Right lobe of liver (tissue), 6 donors: ENCODE measurements around the gene ALDH3B1. TPM values are rescaled to one million over a fixed set of nuclear protein-coding genes. Genes with fewer than 3 reads are reported as not detected.

Source experiments
- ATAC-seq, 4 donors: fragments of 200-7000 bp; cut with Tn5 transposase; one replicate each; pipeline ENCODE4 v1.9.1; 2020; ENCODE audit warnings: mild to moderate bottlenecking in 4 of 4, moderate library complexity in 4 of 4
- DNase-seq, 3 donors: peaks; one replicate each; pipeline ENCODE4 v3.0.0-alpha.2; 2020
- H3K27ac ChIP-seq, 3 donors: fragments of 200-600 bp; one replicate each; pipeline ENCODE4 v1.8.0; 2022
- H3K27me3 ChIP-seq, 2 donors: fragments of 200-600 bp; one replicate each; pipeline ENCODE4 v1.8.0; 2022
- H3K36me3 ChIP-seq, 4 donors: fragments of 200-600 bp; sonication (generic) in 1 of 4; one replicate each; pipeline versions ENCODE4 v1.5.1 to v1.8.0; 2017 to 2022; ENCODE audit warnings: control low read depth in 1 of 4
- H3K4me1 ChIP-seq, 4 donors: fragments of 200-600 bp; sonication (generic) in 1 of 4; one replicate each; pipeline versions ENCODE4 v1.5.1 to v1.8.0; 2017 to 2022; ENCODE audit warnings: control low read depth in 1 of 4
- H3K4me3 ChIP-seq, 3 donors: fragments of 200-600 bp; one replicate each; pipeline ENCODE4 v1.8.0; 2022
- H3K9me3 ChIP-seq, 4 donors: fragments of 200-600 bp; sonication (generic) in 1 of 4; one replicate each; pipeline versions ENCODE4 v1.5.1 to v1.8.0; 2017 to 2022; ENCODE audit warnings: control low read depth in 1 of 4
- POLR2A ChIP-seq: fragments of 450-650 bp; IDR thresholded peaks from one replicate; pipeline ENCODE4 v1.6.1; 2017; ENCODE audit warnings: antibody characterized with exemption, mild to moderate bottlenecking
- WGBS: methylation state at CpG from one replicate; pipeline ENCODE4 v1.1.6; 2018; ENCODE audit warnings: low coverage, low lambda C conversion rate; ENCODE audit not compliant: insufficient coverage; ENCODE audit errors: missing lambda C conversion rate; 5-methylcytosine and 5-hydroxymethylcytosine counted together
- intact Hi-C, 2 donors: fragments of 100-400 bp; cut with DNase I; formaldehyde crosslinking; loops; one replicate each; pipeline versions ENCODE4 v1.11.2 to v1.14.1; 2022
- total RNA-seq, 6 experiments: library from RNA; depleted of rRNA in 2 of 6; stranded (reverse); fragments of >200 nt in 2 of 6; fragmentation: NEBNext Ultra II Directional in 3 of 6; extraction: Animal tissue kit (Norgen Biotek cat#: 25700) in 3 of 6; gene quantifications; one replicate each; pipeline versions ENCODE4 v1.1.0 to v1.2.4, GENCODE V29; 2016 to 2023
- TF ChIP-seq, protein P1 (sequence below), 4 donors: fragments of 200-600 bp in 3 of 4; fragments of 450-650 bp in 1 of 4; IDR thresholded peaks; one replicate each; pipeline versions ENCODE4 v1.5.1 to v1.8.0; 2016 to 2022; ENCODE audit warnings: antibody characterized with exemption in 4 of 4, mild to moderate bottlenecking in 2 of 4
- donor health status: DM: no; HTN: yes; CAD: no.
- donor health status: DM: no; HTN: no; CAD: no.
- donor health status: DM: no; HTN: no; CAD: no.
- donor health status: DM: no; HTN: yes; CAD: no.
- donor health status: DM: no; HTN: yes; CAD: no.

ALDH3B1 gene
- total RNA-seq, 6 experiments from 2014 or later: 2.3 to 7.4 (median 4.4) TPM

- no peak overlapping the region for H3K4me3 ChIP-seq
- TF ChIP-seq POLR2A: no peak
- TF ChIP-seq, protein P1, sequence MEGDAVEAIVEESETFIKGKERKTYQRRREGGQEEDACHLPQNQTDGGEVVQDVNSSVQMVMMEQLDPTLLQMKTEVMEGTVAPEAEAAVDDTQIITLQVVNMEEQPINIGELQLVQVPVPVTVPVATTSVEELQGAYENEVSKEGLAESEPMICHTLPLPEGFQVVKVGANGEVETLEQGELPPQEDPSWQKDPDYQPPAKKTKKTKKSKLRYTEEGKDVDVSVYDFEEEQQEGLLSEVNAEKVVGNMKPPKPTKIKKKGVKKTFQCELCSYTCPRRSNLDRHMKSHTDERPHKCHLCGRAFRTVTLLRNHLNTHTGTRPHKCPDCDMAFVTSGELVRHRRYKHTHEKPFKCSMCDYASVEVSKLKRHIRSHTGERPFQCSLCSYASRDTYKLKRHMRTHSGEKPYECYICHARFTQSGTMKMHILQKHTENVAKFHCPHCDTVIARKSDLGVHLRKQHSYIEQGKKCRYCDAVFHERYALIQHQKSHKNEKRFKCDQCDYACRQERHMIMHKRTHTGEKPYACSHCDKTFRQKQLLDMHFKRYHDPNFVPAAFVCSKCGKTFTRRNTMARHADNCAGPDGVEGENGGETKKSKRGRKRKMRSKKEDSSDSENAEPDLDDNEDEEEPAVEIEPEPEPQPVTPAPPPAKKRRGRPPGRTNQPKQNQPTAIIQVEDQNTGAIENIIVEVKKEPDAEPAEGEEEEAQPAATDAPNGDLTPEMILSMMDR (IDR thresholded peaks at IDR 0.05): no peak
- no peaks in the 10 kb centered on the region for H3K36me3 ChIP-seq
- H3K9me3 ChIP-seq: no peaks in the 10 kb centered on the region
- intact Hi-C loops: no loop called here
- no peak for DNase-seq
- H3K27ac ChIP-seq: no peak overlapping the region
- ATAC-seq: no peak
- H3K4me1 ChIP-seq: peaks cover 0 to 7% (median 0%) of the 10 kb centered on the region in 4 donors
- WGBS: 79% methylated on average over 17 of the region's 27 CpGs
- H3K27me3 ChIP-seq: no peaks in the 10 kb centered on the region
Measured at GRCh38 chr11:68017980-68018729, 8.0 kb downstream of the ALDH3B1 start.

DNA sequence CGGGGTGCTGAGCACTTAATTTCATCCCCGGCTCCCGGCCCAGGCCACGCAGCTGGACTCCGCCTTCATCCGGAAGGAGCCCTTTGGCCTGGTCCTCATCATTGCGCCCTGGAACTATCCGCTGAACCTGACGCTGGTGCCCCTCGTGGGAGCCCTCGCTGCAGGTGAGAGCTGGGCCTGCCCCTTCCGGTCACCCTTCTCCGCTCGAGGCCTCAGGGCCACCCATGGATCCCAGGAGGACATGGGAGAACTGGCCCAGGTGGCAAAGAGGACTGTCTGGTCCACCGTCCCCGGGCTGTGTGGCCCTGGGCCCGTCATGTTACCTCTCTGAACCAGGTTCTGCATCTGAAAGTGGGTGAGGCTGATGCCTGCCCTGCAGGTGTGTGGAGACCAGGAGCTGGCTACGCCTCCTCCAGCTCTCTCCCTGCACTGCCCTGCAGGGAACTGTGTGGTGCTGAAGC, 8.6 kb downstream of the ALDH3B1 start:
- no peak for DNase-seq
- no peak for TF ChIP-seq POLR2A
- TF ChIP-seq, protein P1 (IDR thresholded peaks at IDR 0.05): no peak
- WGBS: no CpG with 5 or more reads among the region's 18 CpGs

DNA sequence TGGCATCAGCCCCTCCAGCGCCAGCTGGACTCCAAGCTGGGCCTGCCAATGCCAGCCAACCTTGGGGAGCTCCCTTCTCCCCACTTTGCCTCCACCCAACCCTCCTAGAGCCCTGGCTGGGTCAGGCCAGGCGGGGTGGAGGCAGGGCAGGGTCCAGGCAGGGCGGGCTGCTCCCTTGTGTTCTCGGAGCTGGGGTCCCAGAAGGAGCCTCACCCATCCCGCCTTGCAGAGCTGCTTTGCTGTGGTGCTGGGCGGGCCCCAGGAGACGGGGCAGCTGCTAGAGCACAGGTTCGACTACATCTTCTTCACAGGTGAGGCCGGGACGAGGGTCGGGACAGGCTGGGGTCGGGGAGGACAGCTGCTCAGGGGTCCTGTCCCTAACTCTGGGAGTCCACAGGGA, 9.4 kb downstream of the ALDH3B1 start:
- intact Hi-C loops: no loop called here
- Histone ChIP-seq H3K9me3 (no peaks in the 10 kb centered on the region), H3K4me3 (no peak overlapping the region), H3K36me3 (no peaks in the 10 kb centered on the region), H3K4me1 (peaks cover 0 to 7% (median 0%) of the 10 kb centered on the region in 4 donors), H3K27ac (no peak overlapping the region), H3K27me3 (no peaks in the 10 kb centered on the region)
- DNase-seq (no peak), ATAC-seq (no peak)
- TF ChIP-seq, protein P1 (IDR thresholded peaks at IDR 0.05): no peak
- no peak for TF ChIP-seq POLR2A
- WGBS: no CpG with 5 or more reads among the region's 12 CpGs

More for the DNA sequence above, 8.6 kb downstream of the ALDH3B1 start:
- Histone ChIP-seq H3K4me3 (no peak overlapping the region), H3K9me3 (no peaks in the 10 kb centered on the region), H3K27ac (no peak overlapping the region), H3K27me3 (no peaks in the 10 kb centered on the region), H3K4me1 (peaks cover 0 to 7% (median 0%) of the 10 kb centered on the region in 4 donors), H3K36me3 (no peaks in the 10 kb centered on the region)
- intact Hi-C loops: no loop called here
- ATAC-seq: no peak

GRCh38 chr11:68020575-68020974, 10.4 kb downstream of the ALDH3B1 start:
- H3K4me3 ChIP-seq: no peak overlapping the region
- no peak for DNase-seq
- intact Hi-C loops: no loop called here
- no peaks in the 10 kb centered on the region for H3K9me3 ChIP-seq
- ATAC-seq: peak in 2 of 4 donors; percentile 4 to 24
- TF ChIP-seq POLR2A: no peak
- TF ChIP-seq, protein P1 (IDR thresholded peaks at IDR 0.05): peak in 3 of 4 donors; percentile 7 to 15 (median 13)
- WGBS: 21% methylated on average over 6 of the region's 11 CpGs
- H3K27ac ChIP-seq: no peak overlapping the region
- no peaks in the 10 kb centered on the region for H3K27me3 ChIP-seq
- H3K4me1 ChIP-seq: peaks cover 0 to 7% (median 0%) of the 10 kb centered on the region in 4 donors
- H3K36me3 ChIP-seq: no peaks in the 10 kb centered on the region
